GM21360 (cell line): ENCODE data around the gene FAM20C.

Experiments
- ATAC-seq: cut with Tn5 transposase; IDR thresholded peaks from one replicate; pipeline ENCODE4 v1.9.1; 2021; ENCODE audit warnings: mild to moderate bottlenecking, moderate library complexity; ENCODE audit not compliant: unreplicated experiment

FAM20C gene

DNA sequence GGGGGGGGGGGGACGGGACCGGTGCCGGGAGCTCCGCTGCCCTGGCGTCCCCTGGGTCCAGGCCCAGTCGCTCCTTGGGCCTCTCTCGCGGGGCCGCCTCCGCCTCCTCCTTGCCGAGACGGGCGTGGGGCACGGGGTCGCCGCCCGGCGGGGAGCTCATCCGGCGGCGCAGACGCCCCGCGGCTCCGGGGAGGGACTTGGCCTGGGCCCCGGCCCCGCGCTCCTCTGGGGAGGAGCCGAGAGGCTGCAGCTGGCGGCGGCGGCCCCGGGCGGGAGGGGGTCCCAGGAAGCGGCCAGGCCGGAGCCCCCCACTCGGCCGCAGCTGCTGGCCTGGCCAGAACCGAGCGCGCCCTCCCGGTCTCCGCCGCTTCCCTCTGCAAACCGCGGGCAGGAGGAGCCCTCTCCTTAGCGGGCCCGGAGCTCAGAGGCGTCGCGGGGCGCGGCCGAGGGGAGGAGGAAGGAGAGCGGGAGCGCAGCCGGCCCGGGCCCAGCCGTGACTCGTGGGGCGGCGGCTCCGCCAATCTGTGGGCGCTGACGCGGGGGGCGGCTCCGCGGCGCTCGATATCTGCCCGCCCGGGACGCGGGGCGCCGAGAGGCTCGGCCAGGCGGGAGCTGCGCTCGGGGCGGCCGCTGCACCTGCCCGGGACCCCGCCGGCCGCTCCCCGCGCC, at the start of gene FAM20C:
TSS of gene FAM20C (plus strand) at position 591 of the 669 bp plus-strand sequence. CDS start 629 bp downstream, outside the sequence.
- ATAC-seq = no peak

DNA sequence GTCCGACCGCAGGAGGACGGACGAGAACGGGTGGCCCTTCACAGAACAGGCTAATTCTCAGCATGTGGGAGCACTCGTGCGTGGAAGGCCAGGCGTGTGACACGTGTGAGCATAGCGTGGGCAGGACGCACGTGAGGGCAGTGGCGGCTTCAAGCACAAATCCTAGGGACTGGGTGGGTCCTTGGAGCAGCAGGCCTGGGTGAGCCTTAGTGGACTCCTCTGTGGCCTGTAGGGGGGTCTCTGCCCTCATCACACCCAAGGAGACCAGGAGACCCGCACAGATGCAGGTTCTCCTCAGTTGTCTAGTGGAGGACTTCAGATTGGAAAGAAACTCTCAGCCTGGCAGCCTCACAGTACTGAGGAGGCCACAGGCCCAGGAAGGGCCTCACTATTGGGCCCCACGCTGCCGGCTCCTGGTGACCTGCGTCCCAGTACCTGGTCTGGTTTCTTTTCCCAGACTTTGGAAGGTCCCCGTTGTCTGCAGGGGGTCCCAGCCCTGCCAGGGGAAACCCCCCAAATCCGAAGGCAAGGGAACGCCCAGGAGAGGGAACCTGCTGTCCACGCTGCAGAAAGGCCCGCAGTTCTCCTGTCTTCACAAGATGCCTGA, 49.1 kb upstream of the FAM20C start:
- ATAC-seq = no peak

DNA sequence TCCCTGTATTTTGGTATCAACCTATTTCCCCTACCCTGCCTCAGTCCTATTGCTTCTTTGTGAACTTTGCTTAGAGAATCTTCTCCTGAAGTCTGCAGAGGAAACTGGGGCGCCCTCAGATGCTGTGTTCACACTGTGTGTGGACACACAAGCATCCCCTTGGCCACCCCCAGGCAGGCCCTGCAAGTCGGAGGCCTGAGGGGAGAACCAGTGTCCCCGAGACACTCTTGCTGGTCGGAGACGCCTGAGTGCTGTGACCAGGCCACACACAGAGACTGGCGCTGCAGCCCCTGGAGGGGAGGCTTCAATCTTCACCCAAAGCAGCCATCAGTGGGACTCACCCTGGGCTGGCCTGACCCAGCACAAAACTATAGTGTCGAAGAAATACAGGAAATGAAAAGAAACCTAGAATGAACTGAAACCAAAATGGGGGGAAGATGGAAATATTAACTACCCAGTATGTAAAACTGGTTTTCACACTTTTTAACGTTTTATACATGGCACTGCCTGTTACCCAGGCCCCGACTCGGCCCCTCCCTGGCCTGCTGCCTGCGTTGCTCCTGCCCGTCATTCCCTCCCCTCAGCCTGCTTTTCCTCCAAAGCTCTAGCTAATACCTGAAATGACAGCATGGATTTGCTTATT, 48.4 kb upstream of the FAM20C start:
- ATAC-seq = no peak

DNA sequence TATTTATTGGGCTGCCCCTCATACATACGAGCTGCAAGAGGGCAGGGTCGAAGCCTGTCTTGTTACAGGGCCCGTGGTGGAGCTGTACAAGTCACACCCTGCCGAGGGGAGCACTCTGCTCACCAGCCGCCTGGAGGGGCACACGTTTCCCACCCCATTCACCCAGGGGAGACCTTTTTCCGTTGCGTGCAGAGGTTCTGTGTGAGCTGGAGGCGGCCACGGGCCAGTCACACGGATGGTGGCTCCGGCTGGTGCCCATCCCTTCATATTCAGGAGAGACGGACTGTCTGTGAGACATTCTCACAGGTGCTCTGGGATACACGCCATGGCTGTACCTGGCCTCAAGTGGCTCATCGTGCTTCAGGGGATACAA, 47.9 kb upstream of the FAM20C start:
- ATAC-seq = no peak

DNA sequence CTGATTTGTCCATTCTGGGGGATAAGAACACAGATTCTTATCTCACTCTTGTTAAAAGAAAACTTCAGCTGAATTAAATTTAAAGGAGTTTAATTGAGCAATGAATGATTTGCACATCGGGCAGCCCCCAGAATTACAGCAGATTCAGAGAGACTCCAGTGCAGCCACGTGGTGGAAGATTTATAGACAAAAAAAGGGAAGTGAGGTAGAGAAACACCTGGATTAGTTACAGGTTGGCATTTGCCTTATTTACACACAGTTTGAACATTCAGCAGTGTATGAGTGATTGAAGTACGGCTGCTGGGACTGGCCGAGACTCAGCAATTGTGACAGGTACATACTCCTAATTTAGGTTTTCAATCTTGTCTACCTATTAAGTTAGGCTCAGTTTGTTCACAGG, 46.5 kb upstream of the FAM20C start:
- ATAC-seq = no peak

DNA sequence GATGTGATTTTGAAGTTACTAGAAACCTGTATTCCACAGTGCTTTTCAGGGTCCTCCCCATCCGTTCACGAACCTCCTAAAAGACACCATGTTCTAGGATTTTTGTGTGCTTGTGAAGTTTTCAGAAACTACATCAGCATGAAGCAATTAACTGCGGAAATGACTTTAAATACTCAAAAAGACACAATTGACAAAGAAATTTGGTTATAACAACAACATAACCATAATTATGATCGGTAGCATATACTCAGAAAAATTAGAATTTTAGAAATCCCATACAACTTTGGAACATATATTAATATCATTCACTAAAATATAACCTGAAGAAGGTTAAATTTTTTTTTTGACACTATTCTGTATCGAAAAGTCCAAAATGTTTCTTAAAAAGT, 43.8 kb upstream of the FAM20C start:
- ATAC-seq = no peak

DNA sequence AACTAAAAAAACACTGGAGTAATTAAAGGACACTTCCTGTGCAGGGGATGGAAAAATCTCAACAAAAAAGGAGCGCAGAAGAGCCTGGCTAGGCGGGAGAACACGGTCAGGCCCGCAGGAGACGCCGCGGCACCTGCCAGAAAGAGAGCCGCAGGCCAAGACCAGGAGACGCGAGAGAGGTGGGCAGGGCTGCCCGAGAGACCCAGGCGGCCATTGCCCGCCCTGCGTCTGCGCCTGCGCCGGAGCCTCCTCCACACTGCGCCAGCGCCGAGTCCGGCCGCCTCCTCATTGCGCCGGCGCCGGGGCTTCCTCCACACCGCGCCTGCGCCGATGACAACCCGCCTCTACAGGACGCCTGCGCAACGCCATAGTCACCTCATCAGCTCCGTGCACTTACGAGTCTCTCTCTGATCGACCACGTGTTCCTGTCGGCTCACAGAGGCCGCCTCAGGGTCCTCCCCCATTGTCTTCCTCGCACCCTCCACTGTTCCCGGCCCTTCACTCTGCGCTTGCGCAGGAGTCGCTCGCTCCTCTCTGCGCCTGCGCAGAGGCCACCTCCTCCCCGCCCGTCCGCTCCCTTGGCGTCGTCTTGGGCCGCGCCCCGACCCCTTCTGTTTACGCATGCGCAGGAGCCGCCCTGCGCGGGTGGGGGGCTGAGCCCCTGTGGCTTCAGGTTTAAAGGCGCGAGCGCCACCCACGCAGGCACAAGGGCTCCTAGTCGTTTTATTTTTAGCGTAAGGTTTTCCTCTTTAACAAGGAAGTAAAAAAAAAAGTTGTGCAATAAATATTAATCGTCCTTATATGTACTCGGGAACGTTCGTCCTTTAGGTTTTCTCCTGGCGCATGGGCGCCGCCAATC, 43.2 kb upstream of the FAM20C start:
- peak; percentile 97 for ATAC-seq

DNA sequence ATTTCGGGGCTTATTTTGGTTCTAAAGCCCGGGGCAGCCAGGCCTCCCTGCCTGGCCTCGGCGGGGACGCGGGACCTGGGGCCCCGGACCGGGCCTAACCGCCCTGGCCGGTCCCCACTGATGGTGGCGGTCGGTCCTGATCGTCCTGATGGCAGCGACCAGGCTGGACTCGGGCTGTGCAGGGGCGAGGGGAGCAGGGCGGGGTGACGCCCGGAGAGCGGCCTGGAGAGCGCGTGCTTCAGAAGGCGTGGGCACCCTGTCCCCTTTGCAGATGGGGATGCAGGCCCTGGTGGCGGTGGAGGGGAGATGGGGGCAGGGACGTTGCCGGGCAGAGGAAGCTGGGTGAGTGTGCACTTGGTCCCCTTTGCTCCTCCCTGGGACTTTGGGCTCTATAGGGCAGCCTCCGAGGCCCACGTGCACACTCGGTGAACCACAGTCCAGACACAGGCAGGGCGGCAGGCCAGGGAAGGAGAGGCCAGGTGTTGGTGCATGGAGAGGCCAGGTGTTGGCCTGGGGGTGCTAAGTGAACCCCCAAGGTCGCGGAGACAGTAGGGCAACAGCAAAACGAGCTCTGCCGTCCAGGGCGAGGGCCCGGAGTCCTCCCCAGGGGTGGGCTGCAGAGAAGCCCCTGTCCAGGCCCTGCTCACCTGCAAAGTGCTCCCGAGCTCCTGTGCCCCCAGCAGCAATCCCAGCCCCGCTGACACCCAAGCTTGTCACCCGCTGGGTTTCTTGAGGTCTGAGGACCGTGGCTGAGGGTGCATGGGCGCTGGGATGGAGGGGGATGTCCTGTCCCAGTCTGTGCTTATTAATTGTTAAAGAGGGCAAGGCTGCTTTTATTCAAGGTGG, 42.4 kb upstream of the FAM20C start:
- ATAC-seq = peak; percentile 15

DNA sequence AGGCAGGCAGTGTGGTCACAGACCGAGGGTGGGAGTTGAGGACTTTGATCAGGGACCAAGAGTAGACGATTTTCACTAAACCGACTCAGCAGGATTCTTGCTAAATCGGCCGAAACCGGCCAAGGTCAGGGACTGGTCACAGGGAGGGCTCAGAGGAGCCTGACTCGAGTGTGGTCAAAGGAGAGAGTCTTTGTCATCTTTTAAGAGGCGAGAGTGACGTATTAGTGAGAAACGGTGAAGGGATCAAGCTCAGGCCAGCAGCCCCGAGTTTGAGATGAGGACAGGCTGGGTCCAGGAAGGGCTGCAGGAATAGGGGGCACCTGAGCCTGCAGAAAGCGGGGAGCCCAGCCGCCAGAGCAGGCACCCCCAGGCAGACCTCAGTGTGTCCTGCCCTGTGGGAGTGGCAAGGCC, 41.6 kb upstream of the FAM20C start:
- no peak for ATAC-seq

DNA sequence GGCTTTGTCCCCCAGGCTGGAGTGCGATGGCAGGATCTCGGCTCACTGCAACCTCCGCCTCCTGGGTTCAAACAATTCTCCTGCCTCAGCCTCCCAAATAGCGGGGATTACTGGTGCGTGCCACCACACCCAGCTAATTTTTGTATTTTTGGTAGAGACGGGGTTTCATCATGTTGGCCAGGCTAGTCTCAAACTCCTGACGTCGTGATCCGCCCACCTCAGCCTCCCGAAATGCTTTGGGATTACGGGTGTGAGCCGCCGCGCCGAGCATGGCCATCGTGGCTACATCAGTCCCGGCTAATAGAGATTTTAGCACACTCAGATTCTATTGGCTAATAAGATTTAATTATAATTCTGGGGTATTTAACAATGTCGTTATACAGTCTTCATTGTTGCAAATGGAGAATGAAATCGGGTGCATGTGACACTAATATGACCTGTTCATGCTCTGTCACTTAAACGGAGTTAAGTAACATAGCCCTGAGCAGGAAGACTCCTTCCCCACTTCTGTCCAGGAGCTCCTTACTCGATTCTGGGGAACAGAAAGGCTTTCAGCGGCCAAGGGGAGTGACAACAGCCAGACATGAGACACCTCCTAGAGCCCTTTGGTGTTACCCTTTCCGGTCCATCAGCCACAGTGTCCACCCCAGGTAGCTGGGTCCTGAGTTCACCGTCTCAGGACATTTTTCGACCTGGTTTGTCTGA, 40.9 kb upstream of the FAM20C start:
- ATAC-seq = no peak

DNA sequence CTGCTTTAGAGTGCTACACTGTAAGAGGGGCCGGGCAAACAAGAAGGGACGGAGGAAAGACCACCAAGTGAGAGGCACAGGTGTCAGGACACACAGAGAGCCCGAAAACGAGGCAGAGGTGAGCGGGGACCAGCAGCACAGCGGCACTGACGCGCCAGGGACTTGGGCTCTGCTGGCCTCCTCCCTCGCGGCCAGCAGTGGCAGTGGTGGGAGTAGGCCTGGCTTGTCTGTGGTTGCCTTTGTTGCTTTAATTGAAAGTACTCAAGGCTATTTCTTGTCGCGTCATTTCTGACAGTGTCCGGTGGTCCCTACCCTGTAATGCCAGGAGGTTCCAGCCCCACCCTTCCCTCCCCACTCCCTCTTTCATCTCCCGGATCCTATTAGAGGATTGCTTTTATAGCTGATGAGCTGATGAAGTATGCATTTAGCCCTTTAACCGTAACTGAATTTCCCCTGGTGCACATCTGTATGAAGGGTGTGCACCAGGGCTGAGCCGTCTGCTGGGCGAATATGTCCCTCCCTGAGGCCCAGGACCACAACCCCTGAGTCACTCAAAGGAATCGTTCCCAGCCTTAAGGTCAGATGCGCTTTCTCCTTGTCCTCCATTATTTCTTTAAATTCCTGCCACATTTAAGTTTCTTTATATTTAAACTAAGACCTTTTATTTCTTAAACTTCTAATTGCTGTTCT, 39.5 kb upstream of the FAM20C start:
- no peak for ATAC-seq

DNA sequence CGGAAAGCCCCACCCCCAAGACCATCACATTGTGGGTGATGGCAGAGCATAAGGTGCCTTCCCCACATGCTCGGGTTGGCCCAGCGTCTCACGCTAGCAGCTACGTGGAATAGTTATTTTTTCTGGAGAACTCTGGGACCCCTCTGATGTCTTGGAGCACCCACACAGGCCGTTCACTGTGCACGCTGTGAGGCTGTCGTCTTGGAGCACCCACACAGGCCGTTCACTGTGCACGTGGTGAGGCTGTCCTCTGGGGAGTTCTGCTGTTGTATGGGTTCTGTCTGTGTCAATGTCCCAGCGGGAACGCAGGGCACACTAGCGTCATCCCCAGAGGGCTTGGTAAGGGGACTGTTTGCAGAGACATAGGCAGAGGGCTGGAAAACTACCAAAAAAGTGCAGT, 38.8 kb upstream of the FAM20C start:
- no peak for ATAC-seq

DNA sequence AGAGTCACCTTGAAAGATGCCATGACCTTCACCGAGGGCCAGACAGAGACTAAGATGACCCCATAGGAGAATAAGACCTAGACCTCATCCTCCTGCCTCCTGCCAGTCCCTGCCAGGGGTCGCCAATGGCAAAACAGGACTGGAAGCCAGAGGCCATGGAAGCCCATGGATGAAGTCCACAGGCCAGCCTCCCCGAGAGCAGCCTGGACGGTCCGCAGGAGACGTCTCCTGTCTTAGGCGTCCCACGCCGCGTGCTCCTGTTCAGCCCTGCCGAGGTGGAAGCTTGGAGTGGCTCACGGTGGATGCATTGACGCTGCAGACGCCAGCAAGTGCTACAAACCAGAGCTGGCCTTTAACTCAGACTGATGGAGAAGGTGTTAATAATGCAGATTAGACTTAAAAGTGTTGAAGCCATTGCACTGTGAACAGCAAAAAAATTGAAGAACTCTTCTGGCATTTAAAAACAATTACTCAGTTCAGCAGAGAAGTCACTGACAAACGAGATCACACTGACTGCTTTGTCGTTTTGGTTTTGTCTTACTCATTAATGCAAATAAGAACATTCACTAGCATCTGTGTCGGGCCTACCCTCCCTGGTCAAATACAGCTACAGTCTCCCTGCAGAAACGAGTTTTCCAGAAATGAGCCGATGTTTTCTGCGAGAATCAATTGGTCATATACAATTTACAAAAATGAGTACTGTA, 38.1 kb upstream of the FAM20C start:
- ATAC-seq = no peak

DNA sequence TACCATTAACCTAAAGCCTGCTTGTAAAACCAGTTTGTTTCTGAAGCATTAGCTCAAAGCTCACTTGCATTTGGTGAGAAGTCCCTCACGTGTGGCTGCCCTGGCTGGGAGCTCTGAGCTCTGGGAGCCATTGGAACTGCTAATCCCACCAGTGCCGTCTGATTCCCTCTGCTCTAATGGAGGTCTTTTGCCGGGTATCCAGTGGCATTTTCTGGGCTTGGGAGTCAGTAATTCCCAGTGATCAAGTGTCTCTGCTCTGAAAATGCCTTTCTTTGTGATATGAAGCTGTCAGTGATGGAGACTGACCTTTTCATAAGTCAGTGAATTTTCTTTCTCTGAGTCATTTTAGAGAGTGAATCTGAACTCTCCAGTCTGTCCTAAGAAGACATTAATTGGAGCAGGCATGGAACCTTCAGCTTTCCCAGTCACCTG, 36.9 kb upstream of the FAM20C start:
- no peak for ATAC-seq

DNA sequence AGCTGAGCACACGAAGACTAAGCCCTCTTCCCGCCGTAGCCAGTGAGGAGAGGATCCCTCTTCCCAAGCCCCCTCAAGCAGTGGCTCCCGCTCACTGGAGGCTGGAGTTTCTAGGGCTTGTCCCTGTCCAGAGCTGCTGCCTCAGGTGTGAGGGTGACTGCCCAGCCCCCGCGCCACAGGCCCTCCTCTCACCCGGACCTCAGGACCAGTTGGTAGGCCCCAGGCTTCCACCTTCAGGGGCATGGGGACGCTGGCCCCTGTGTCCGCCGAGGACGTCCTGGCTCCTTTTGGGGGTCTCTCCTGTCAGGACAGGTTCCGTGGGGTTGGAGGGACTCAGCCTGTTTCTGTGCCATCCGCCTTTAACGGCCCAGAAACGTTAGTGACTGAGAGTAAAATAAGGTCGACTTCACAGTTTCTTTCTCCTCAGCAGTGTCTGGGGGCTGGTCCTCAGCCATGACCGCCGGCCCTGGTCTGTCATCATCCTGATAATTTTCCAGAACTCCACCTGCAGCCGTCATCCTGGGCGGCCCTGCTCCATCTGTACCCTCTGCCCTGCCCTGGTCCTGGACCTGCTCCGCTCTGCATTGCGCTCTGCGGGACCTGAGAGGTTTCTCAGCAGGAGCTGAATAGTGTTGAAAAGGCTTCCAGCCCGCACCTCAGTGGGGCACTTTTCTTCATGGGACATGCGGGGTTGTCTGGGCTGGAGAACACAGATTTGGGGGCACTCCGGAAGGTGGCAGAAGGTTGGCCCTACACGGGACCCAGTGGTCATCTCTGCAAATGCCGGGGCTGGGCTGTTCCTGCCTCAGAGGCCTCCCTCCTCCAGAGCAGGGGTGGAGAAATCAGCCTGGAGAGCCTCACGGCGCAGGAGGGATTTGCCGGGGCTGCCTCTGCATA, 36.0 kb upstream of the FAM20C start:
- ATAC-seq = no peak

DNA sequence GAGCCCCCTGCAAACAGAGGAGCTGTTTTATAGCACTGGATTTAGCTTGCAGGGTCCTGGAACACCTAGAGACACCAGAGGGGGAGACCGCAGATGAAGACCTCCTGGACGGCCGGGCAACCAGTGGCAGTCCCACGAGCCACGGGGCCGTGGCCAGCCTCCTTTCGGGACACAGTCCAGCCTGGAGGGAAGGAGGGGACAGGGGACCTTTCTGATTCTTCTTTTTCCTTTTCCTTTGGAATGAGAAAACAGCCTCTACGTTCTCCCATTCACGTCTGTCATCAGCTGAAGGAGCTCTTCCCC, 35.4 kb upstream of the FAM20C start:
- ATAC-seq = no peak

DNA sequence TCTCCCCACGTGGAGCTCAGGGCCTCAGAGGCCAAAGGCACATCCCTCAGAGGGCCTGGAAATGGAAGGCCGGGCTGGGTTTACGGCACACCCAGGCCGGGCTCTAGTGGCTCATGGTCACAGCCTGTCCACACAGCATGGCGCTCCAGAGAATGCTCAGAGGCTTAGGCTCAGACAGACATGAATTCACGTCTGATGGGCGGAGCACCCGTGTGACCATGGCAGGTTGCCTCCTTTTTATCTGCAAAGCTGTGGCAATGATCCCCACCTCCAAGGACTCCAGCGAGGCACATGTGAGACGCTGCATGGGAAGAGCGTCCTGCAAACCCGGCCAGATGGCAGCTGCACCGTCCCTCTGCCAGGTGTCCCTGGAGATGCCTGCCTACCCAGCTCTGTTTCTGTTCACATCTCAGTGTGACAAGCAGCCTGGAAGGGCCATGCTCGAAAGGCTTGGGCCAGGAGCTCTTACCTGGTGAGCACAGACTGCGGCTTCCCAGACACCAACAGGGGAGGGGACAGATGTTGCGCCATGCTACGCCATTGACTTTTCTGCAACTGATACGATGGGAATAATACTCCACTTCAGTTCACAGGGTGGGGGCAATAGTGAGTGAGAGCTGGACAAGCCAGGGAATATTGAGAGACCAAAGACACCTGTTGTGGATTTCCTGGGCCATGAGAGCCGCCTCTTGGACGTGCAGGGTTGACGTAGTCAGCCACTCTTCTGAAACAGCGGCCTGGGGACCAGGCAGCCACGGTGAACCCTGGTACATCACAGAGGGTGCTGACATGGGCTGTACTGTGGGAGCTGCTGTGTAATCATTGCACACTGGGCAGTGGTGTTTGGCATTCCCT, 34.4 kb upstream of the FAM20C start:
- no peak for ATAC-seq
